Omental fat pad (tissue), 4 donors: ENCODE measurements around the gene CAMK2A. TPM values are rescaled to one million over a fixed set of nuclear protein-coding genes. Genes with fewer than 3 reads are reported as not detected.

Experiments used
- ATAC-seq: fragments of 150-250 bp; one replicate; pipeline ENCODE4 v1.9.1; 2016; ENCODE audit warnings: mild to moderate bottlenecking, moderate library complexity; ENCODE audit not compliant: low FRiP score
- DNase-seq: peaks from one replicate; pipeline ENCODE4 v3.0.0-alpha.2; 2019; ENCODE audit warnings: low spot score
- total RNA-seq, 4 donors: library from RNA; depleted of rRNA; stranded (reverse); fragments of >200 nt; gene quantifications; one replicate each; pipeline ENCODE4 v1.1.0, GENCODE V29; 2016
- TF ChIP-seq, protein P1 (sequence below), 3 donors: fragments of 450-650 bp; IDR thresholded peaks; one replicate each; pipeline ENCODE4 v1.5.1; 2016 to 2017; ENCODE audit warnings: antibody characterized with exemption in 3 of 3, mild to moderate bottlenecking in 3 of 3, moderate library complexity in 2 of 3

Gene CAMK2A
- total RNA-seq, 4 donors from 2014 or later = 0.28 to 2.9 TPM; not detected in 2

DNA sequence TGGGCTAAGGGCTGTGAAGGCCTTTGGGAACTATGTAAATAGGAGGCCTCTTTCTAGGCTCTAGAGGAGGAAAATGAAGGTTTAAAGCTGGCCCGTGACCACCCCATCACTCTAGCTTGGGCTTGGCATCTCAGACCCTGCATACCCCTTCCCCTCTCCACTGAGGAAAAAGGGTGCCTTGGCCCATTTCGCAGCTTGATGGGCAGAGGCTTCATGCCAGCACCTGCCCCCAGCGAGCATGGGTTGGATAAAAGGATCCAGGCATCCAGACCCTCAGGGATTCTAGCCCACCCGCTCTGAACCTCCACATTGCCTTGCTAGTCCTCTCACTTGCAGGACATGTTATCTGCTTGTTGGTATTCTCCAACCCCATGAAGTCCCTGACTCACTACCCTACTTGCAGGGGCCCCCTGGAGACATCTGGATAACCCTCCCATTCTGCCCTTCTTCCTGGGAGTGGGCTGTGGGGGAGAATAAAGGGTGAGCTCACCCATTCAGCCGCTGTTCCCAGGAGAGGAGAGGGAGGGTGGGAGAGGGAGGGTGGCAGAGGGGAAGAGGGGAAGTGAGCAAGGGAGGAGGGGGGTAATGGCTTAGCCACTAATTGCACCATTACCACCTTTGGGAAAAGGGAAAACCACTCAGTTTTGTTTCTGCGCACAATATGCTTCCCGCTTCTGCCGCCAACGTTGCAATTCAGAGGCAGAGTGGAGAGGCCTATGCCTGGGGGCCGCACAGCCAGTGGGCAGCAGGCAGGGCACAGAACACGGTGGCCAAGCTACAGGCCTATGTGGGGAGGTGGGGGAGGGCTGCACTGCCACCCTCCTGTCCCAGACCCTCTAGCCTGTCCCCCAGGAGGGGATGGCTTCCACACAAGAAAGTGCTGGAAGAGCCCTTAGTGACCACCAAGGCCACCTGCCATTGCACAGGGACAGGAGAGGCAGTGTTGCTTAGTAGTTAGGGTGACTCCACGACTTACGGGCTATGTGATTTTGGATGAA, 2.1 kb upstream of the CAMK2A start:
- TF ChIP-seq, protein P1, sequence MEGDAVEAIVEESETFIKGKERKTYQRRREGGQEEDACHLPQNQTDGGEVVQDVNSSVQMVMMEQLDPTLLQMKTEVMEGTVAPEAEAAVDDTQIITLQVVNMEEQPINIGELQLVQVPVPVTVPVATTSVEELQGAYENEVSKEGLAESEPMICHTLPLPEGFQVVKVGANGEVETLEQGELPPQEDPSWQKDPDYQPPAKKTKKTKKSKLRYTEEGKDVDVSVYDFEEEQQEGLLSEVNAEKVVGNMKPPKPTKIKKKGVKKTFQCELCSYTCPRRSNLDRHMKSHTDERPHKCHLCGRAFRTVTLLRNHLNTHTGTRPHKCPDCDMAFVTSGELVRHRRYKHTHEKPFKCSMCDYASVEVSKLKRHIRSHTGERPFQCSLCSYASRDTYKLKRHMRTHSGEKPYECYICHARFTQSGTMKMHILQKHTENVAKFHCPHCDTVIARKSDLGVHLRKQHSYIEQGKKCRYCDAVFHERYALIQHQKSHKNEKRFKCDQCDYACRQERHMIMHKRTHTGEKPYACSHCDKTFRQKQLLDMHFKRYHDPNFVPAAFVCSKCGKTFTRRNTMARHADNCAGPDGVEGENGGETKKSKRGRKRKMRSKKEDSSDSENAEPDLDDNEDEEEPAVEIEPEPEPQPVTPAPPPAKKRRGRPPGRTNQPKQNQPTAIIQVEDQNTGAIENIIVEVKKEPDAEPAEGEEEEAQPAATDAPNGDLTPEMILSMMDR (IDR thresholded peaks at IDR 0.05) = no peak
- no peak for ATAC-seq
- DNase-seq = no peak

DNA sequence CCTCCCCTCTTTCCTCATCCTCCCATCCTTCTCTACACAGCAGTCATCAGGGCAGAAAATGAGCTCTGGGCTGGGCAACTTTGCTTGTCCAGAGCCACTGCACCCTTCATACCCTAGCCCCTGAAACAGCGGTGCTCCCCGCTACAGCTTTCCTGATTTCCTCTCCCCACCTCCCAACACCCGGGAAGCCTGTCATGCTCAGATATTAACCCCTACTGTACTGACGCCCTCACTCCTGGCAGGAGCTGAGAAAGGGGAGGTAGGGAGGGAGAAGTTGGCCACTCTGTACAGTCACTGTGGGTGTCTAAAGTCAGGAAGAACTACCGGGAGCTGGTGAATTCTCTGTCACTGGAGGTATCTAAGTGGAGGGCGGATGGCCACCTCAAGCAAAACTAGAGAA, 782 bp downstream of the CAMK2A start:
- no peak for DNase-seq
- TF ChIP-seq, protein P1 (IDR thresholded peaks at IDR 0.05) = no peak
- no peak for ATAC-seq

DNA sequence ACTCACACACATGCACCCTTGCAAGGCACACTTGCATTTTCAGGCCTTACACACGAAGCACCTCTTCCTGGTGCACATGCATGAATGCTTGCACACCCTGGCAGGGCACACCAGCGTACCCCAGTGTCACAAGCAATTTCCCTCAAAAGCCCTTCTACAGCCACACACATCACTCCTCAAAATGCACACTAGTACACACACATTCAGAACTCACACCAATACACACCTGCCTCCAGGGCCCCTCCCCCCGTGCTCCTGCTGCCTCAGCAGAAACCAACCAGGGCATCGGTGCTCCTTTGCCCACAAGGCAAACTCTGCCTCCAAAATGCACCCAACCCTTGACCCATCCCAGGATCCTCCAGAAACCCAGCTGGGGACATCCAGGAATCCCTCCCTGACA, 1.2 kb downstream of the CAMK2A start:
- no peak for DNase-seq
- TF ChIP-seq, protein P1 (IDR thresholded peaks at IDR 0.05) = no peak
- no peak for ATAC-seq

DNA sequence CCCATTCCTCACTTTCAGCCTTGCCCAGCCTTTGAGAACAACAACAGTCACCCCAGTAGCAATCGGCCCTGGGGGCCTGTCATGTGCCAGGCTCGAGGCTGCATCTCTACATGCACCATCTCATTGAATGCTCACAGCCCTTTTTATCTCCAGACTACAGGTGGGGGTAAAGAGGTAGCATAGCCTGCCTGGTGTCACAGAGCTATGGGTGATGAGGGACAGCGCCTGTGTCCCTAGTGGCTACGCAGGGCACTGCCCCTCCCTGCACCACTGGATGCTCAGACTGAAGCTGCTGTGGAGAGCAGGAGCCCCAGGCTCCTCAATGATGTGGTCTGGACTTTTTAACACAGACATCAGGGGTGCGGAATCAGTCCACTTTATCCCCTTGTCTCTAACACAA, 2.8 kb downstream of the CAMK2A start:
- ATAC-seq = no peak
- TF ChIP-seq, protein P1 (IDR thresholded peaks at IDR 0.05) = no peak
- no peak for DNase-seq

DNA sequence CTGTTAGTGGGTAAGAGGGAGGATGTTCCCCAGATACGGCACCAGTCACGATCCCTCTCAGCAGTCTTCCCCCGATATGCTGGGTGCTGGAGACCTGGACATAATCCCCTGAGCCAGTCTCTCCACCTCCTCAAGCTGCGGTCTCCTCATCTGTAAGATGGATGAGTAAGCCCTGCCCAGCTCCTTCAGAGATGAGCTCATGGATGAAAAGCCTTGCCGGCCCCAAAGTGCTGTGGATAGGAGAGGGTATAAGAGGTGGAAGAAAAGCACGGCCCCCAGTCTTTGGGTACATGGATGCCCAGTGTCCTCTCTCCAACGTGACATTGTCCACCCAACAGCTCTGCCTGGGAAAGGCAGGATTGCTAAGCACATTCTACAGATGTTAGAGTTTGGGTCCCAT, 4.5 kb downstream of the CAMK2A start:
- DNase-seq (no peak), ATAC-seq (no peak)
- TF ChIP-seq, protein P1 (IDR thresholded peaks at IDR 0.05) = no peak

DNA sequence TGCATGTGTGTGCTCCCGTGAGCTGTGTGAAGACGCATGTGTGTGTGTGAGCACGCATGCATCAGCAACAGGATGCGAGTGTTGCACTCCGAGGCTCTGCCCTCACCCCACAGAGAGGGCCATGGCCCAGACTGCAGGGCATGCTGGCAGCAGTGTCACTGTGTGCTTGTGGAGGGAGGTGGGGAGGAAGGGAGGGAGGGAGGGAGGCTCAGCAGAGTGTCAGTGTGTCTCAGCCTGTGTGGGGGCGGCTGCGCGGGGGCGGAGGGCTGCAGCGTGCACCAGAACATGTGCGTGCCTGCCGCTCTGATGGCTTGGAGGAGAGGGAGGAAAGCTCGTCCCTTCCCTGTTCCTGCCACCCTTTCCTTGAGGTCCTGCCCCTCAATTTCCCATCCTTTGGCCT, 5.3 kb downstream of the CAMK2A start:
- TF ChIP-seq, protein P1 (IDR thresholded peaks at IDR 0.05) = no peak
- ATAC-seq (no peak), DNase-seq (no peak)

DNA sequence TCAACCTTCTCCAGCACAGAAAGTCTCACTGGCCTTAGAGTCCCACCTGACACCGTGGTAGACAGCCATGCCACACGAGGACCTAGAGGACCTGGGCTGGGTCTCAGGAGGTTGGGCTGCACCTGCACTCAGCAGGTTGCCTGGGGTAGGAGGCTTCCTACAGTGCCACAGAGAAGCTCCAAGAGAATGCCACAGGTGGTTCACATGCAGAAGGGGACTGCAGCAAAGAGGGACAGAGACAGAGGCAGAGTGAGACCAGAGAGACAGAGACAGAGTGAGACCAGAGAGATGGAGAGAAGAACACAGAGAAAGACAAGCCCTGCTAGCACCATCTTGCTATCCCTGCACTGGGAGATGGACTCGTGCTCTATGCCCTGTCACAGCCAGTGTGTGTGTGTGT, 5.7 kb downstream of the CAMK2A start:
- TF ChIP-seq, protein P1 (IDR thresholded peaks at IDR 0.05) = no peak
- DNase-seq (no peak), ATAC-seq (no peak)
